Thymus (tissue), 11 donors: ENCODE measurements around the gene SPOCK1. TPM values are rescaled to one million over a fixed set of nuclear protein-coding genes. Genes with fewer than 3 reads are reported as not detected.

Source experiments
- DNase-seq, 9 donors: peaks; one replicate each; pipeline ENCODE4 v3.0.0-alpha.2; 2013; ENCODE audit warnings: low spot score in 9 of 9, low read depth in 6 of 9, missing footprints in 1 of 9
- H3K27ac ChIP-seq, 2 donors: one replicate each; pipeline ENCODE4 v1.5.1; 2013; ENCODE audit warnings: control low read depth in 1 of 2, low read depth in 1 of 2, low read length in 1 of 2, mild to moderate bottlenecking in 1 of 2, moderate library complexity in 1 of 2
- H3K27me3 ChIP-seq, 2 donors: one replicate each; pipeline ENCODE4 v1.5.1; 2013; ENCODE audit warnings: low read length in 1 of 2; ENCODE audit not compliant: control insufficient read depth in 2 of 2, insufficient read depth in 1 of 2
- H3K36me3 ChIP-seq, 2 donors: one replicate each; pipeline ENCODE4 v1.5.1; 2013; ENCODE audit warnings: low read length in 1 of 2, mild to moderate bottlenecking in 1 of 2, moderate library complexity in 1 of 2; ENCODE audit not compliant: control insufficient read depth in 2 of 2, insufficient read depth in 2 of 2
- H3K4me1 ChIP-seq, 2 donors: one replicate each; pipeline ENCODE4 v1.5.1; 2013; ENCODE audit warnings: low read length in 2 of 2; ENCODE audit not compliant: control insufficient read depth in 2 of 2, insufficient read depth in 2 of 2
- H3K4me3 ChIP-seq, 2 donors: one replicate each; pipeline ENCODE4 v1.5.1; 2013; ENCODE audit warnings: low read length in 2 of 2, control low read depth in 1 of 2, mild to moderate bottlenecking in 1 of 2
- H3K9me3 ChIP-seq, 2 donors: one replicate each; pipeline ENCODE4 v1.5.1; 2013; ENCODE audit warnings: low read length in 1 of 2, mild to moderate bottlenecking in 1 of 2; ENCODE audit not compliant: control insufficient read depth in 2 of 2, insufficient read depth in 1 of 2
- WGBS: extraction: QIAGEN DNeasy Blood & Tissue Kit; methylation state at CpG from one replicate; pipeline ENCODE4 v1.1.7; 2013; 5-methylcytosine and 5-hydroxymethylcytosine counted together
- polyA plus RNA-seq: library from polyadenylated mRNA; stranded (reverse); fragments of 200-250 nt; gene quantifications from one replicate; pipeline ENCODE4 v1.2.3, GENCODE V29; 2013
- total RNA-seq: library from RNA; stranded (reverse); fragments of 120-200 nt; gene quantifications from one replicate; pipeline ENCODE4 v1.2.4, GENCODE V29; 2013
- donor health status: healthy.

Gene SPOCK1
- total and polyA plus RNA-seq, 2 donors, result 3.7 to 8.6 TPM

DNA sequence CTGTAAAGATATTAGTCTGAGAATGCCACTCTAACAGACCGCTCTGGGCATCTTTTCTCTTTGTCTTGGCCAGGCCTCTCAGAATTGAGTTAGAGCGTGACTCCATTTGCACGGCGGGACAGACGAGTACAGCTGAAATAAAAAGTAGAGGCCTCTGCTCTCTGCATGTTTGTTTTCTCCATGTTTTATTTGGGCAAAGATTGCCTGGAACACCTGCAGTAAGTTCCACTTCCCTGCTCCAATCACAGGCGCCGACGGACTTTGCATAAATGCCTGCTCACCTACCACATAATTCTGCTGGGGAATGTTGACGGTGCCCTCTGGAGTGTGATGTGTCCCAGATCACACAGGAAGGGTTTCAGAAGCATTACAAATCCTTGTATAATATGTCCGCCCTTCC, 10.6 kb downstream of the SPOCK1 start:
- H3K36me3 ChIP-seq, result no peaks in the 10 kb centered on the region
- H3K4me1 ChIP-seq, result no peaks in the 10 kb centered on the region
- no peak overlapping the region for H3K27ac ChIP-seq
- H3K4me3 ChIP-seq, result no peak overlapping the region
- 93% methylated on average over 10 of the region's 10 CpGs for WGBS
- no peaks in the 10 kb centered on the region for H3K9me3 ChIP-seq
- H3K27me3 ChIP-seq, result no peaks in the 10 kb centered on the region
- DNase-seq, result no peak

GRCh38 chr5:137487600-137487999, 11.5 kb downstream of the SPOCK1 start:
- Histone ChIP-seq H3K9me3 (no peaks in the 10 kb centered on the region), H3K27me3 (no peaks in the 10 kb centered on the region), H3K27ac (no peak overlapping the region), H3K4me3 (no peak overlapping the region), H3K36me3 (no peaks in the 10 kb centered on the region), H3K4me1 (no peaks in the 10 kb centered on the region)
- no peak for DNase-seq
- 96% methylated on average over 1 of the region's 1 CpG for WGBS

GRCh38 chr5:137486707-137487106, 12.4 kb downstream of the SPOCK1 start:
- Histone ChIP-seq H3K9me3 (no peaks in the 10 kb centered on the region), H3K27me3 (no peaks in the 10 kb centered on the region), H3K27ac (no peak overlapping the region), H3K4me1 (no peaks in the 10 kb centered on the region), H3K4me3 (no peak overlapping the region), H3K36me3 (no peaks in the 10 kb centered on the region)
- 78% methylated on average over 2 of the region's 2 CpGs for WGBS
- DNase-seq, result no peak

DNA sequence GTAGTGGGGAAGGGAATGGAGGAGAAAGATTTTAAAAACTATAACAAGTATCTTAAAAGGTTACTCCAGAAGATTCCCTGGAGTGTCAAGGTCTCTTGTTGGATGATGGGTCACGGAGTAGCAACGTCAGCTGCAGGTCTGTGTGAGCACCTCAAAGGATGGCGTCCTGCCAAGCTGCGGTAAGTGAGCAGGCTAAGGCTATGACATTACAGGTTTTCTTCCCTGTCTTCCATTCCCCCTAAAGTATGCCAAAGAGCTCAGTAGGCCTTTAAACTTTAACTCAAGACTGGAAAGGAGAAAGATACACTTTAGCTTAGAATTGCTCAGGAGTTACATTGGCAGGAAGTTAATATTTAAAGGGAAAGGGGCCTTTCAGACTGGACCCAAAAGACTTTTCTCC, 17.5 kb downstream of the SPOCK1 start:
- no peak for DNase-seq

GRCh38 chr5:137478043-137478442, 21.1 kb downstream of the SPOCK1 start:
- Histone ChIP-seq H3K4me3 (no peak overlapping the region), H3K27me3 (no peaks in the 10 kb centered on the region)
- WGBS, result 84% methylated on average over 3 of the region's 3 CpGs

More for the DNA sequence above, 17.5 kb downstream of the SPOCK1 start:
- Histone ChIP-seq H3K36me3 (no peaks in the 10 kb centered on the region), H3K4me1 (no peaks in the 10 kb centered on the region), H3K27me3 (no peaks in the 10 kb centered on the region), H3K4me3 (no peak overlapping the region), H3K9me3 (no peaks in the 10 kb centered on the region), H3K27ac (no peak overlapping the region)
- 95% methylated on average over 4 of the region's 4 CpGs for WGBS

DNA sequence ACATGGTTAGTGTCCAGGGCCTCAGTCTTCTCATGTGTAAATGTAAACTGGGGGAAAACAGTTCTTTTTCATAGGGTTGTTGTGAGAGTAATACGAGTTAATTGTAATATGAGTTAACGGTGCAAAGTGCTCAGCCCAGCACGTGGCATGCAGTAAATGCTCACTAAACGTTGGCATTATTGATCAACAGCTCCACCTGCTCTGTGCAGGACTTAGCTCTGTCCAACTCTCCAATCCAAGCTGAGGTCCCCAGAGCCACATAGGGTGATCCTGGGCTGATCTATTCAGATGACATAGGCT, 28.3 kb downstream of the SPOCK1 start:
- H3K36me3 ChIP-seq, result no peaks in the 10 kb centered on the region
- no peak for DNase-seq
- no peak overlapping the region for H3K4me3 ChIP-seq
- H3K27me3 ChIP-seq, result peaks cover 0 to 2% of the 10 kb centered on the region in 2 donors
- H3K4me1 ChIP-seq, result no peaks in the 10 kb centered on the region
- no peaks in the 10 kb centered on the region for H3K9me3 ChIP-seq
- 95% methylated on average over 4 of the region's 4 CpGs for WGBS
- no peak overlapping the region for H3K27ac ChIP-seq

More at GRCh38 chr5:137478043-137478442, 21.1 kb downstream of the SPOCK1 start:
- H3K9me3 ChIP-seq, result no peaks in the 10 kb centered on the region
- DNase-seq, result no peak
- no peak overlapping the region for H3K27ac ChIP-seq
- H3K36me3 ChIP-seq, result no peaks in the 10 kb centered on the region
- no peaks in the 10 kb centered on the region for H3K4me1 ChIP-seq

- Histone ChIP-seq H3K36me3 (no peaks in the 10 kb centered on the region), H3K4me3 (no peak overlapping the region), H3K27me3 (peaks cover 0 to 2% of the 10 kb centered on the region in 2 donors), H3K9me3 (no peaks in the 10 kb centered on the region), H3K27ac (no peak overlapping the region), H3K4me1 (no peaks in the 10 kb centered on the region)
- no peak for DNase-seq
- WGBS, result 87% methylated on average over 5 of the region's 5 CpGs
These were observed 28.8 kb downstream of the SPOCK1 start for GRCh38 chr5:137470111-137470920.

- Histone ChIP-seq H3K4me1 (peaks cover 0 to 6% of the 10 kb centered on the region in 2 donors), H3K27me3 (peaks cover 0 to 2% of the 10 kb centered on the region in 2 donors), H3K9me3 (no peaks in the 10 kb centered on the region), H3K36me3 (no peaks in the 10 kb centered on the region), H3K4me3 (no peak overlapping the region), H3K27ac (no peak overlapping the region)
- 81% methylated on average over 3 of the region's 3 CpGs for WGBS
- DNase-seq, result no peak
These were observed 32.2 kb downstream of the SPOCK1 start for GRCh38 chr5:137466889-137467288.

GRCh38 chr5:137465930-137466329, 33.2 kb downstream of the SPOCK1 start:
- H3K4me3 ChIP-seq, result no peak overlapping the region

More at GRCh38 chr5:137465930-137466329, 33.2 kb downstream of the SPOCK1 start:
- DNase-seq, result no peak
- Histone ChIP-seq H3K36me3 (no peaks in the 10 kb centered on the region), H3K9me3 (no peaks in the 10 kb centered on the region), H3K4me1 (peaks cover 0 to 11% of the 10 kb centered on the region in 2 donors), H3K27me3 (peaks cover 0 to 2% of the 10 kb centered on the region in 2 donors), H3K27ac (no peak overlapping the region)
- WGBS, result 93% methylated on average over 1 of the region's 1 CpG
